Neural cell (in vitro differentiated cells): ENCODE results near the gene DCXR. TPM values are rescaled to one million over a fixed set of nuclear protein-coding genes. Genes with fewer than 3 reads are reported as not detected.

ENCODE experiments used
- H2AFZ ChIP-seq: fragments of 200-600, 300-800 bp; sonication (generic), shearing (Covaris generic); 2 replicates; pipeline ENCODE4 v1.6.0; 2014; ENCODE audit warnings: low read depth, mild to moderate bottlenecking, antibody characterized with exemption, low read length, moderate library complexity
- H3F3A ChIP-seq: fragments of 200-600 bp; shearing (Covaris generic); 2 replicates; pipeline ENCODE4 v1.6.1; 2016; ENCODE audit warnings: mild to moderate bottlenecking, moderate library complexity, mixed read lengths, antibody characterized with exemption, low read length; ENCODE audit not compliant: insufficient read depth, poor library complexity, severe bottlenecking
- H3K27ac ChIP-seq: fragments of 200-600, 300-800 bp; sonication (generic), shearing (Covaris generic); 2 replicates; pipeline ENCODE4 v1.5.1; 2014; ENCODE audit warnings: mild to moderate bottlenecking, low read length, moderate library complexity
- H3K27me3 ChIP-seq: fragments of 300-800, 200-600 bp; sonication (generic), shearing (Covaris generic); 2 replicates; pipeline ENCODE4 v1.6.0; 2014; ENCODE audit warnings: mild to moderate bottlenecking, low read depth, low read length, moderate library complexity; ENCODE audit not compliant: insufficient read depth
- H3K36me3 ChIP-seq: fragments of 300-800, 200-600 bp; sonication (generic), shearing (Covaris generic); 2 replicates; pipeline ENCODE4 v1.5.1; 2014; ENCODE audit warnings: mild to moderate bottlenecking, antibody characterized with exemption, low read length, moderate library complexity; ENCODE audit not compliant: insufficient read depth
- H3K4me2 ChIP-seq: fragments of 300-800, 200-600 bp; sonication (generic), shearing (Covaris generic); 2 replicates; pipeline ENCODE4 v1.6.0; 2014; ENCODE audit warnings: mild to moderate bottlenecking, low read length
- H3K4me3 ChIP-seq: fragments of 300-800, 200-600 bp; sonication (generic), shearing (Covaris generic); 2 replicates; pipeline ENCODE4 v1.5.1; 2014; ENCODE audit warnings: mild to moderate bottlenecking, low read length, moderate library complexity
- H3K79me2 ChIP-seq: fragments of 200-600 bp; shearing (Covaris generic); replicated peaks from 2 replicates; pipeline ENCODE4 v1.6.0; 2014; ENCODE audit warnings: mild to moderate bottlenecking, low read length, moderate library complexity; ENCODE audit not compliant: insufficient read depth
- H3K9ac ChIP-seq: fragments of 300-800, 200-600 bp; sonication (generic), shearing (Covaris generic); 2 replicates; pipeline ENCODE4 v1.6.1; 2016; ENCODE audit warnings: mild to moderate bottlenecking, low read length, mixed read lengths
- H3K9me2 ChIP-seq: fragments of 200-600 bp; shearing (Covaris generic); 2 replicates; pipeline ENCODE4 v1.6.1; 2016; ENCODE audit warnings: mild to moderate bottlenecking, low read length, mixed read lengths; ENCODE audit not compliant: insufficient read depth
- H3K9me3 ChIP-seq: fragments of 200-600, 300-800 bp; sonication (generic), shearing (Covaris generic); 2 replicates; pipeline ENCODE4 v1.6.1; 2016; ENCODE audit warnings: mild to moderate bottlenecking, mixed run types, low read length, moderate library complexity, mixed read lengths
- H4K20me1 ChIP-seq: fragments of 200-600 bp; shearing (Covaris generic); 2 replicates; pipeline ENCODE4 v1.6.1; 2016; ENCODE audit warnings: mild to moderate bottlenecking, mixed run types; ENCODE audit not compliant: insufficient read depth
- CTCF ChIP-seq: fragments of 450-650 bp; IDR thresholded peaks from 2 replicates; pipeline ENCODE4 v1.5.1; 2014; ENCODE audit warnings: antibody characterized with exemption, mild to moderate bottlenecking, moderate library complexity; ENCODE audit not compliant: poor library complexity, severe bottlenecking
- EP300 ChIP-seq: fragments of 450-650 bp; conservative IDR thresholded peaks from 2 replicates; pipeline ENCODE4 v1.6.1; 2014; ENCODE audit warnings: antibody characterized with exemption, mild to moderate bottlenecking, moderate library complexity; ENCODE audit not compliant: poor library complexity, severe bottlenecking
- EZH2 ChIP-seq: fragments of 200-600, 300-800 bp; shearing (Covaris generic), sonication (generic); IDR thresholded peaks from 2 replicates; pipeline ENCODE4 v1.6.1; 2014; ENCODE audit warnings: antibody characterized with exemption, low read length, borderline replicate concordance, mild to moderate bottlenecking; ENCODE audit not compliant: insufficient read depth, poor library complexity, severe bottlenecking
- MXI1 ChIP-seq: fragments of 450-650 bp; conservative IDR thresholded peaks from 2 replicates; pipeline ENCODE4 v1.6.1; 2014; ENCODE audit warnings: antibody characterized with exemption, mild to moderate bottlenecking; ENCODE audit not compliant: poor library complexity, severe bottlenecking
- POLR2AphosphoS5 ChIP-seq: IDR thresholded peaks from 2 replicates; pipeline ENCODE4 v1.6.1; 2012
- RAD21 ChIP-seq: fragments of 450-650 bp; conservative IDR thresholded peaks from 2 replicates; pipeline ENCODE4 v1.6.1; 2014; ENCODE audit warnings: antibody characterized with exemption, mild to moderate bottlenecking, moderate library complexity
- SMC3 ChIP-seq: fragments of 450-650 bp; conservative IDR thresholded peaks from 2 replicates; pipeline ENCODE4 v1.6.1; 2014; ENCODE audit warnings: antibody characterized with exemption, mild to moderate bottlenecking, moderate library complexity; ENCODE audit not compliant: poor library complexity
- TAF1 ChIP-seq: IDR thresholded peaks from 2 replicates; pipeline ENCODE4 v1.6.1; 2012; ENCODE audit warnings: low read depth
- polyA plus RNA-seq: library from polyadenylated mRNA; depleted of rRNA; stranded (reverse); fragments of >200 nt; gene quantifications from 2 replicates; pipeline ENCODE4 v1.2.3, GENCODE V29; 2014
- TF ChIP-seq, protein P1 (sequence below): IDR thresholded peaks from 2 replicates; pipeline ENCODE4 v1.6.1; 2012; ENCODE audit warnings: borderline replicate concordance

Gene DCXR
- polyA plus RNA-seq, 1 donor from 2014 or later = 129 TPM

- Histone ChIP-seq H3K36me3 (no peaks in the 10 kb centered on the region), H3K79me2 (no peaks in the 10 kb centered on the region), H3K4me3 (no peak overlapping the region), H3K4me2 (no peak overlapping the region), H2AFZ (no peak overlapping the region), H3K9me3 (no peaks in the 10 kb centered on the region), H3K27me3 (no peaks in the 10 kb centered on the region), H4K20me1 (no peaks in the 10 kb centered on the region), H3K9ac (no peak overlapping the region), H3K9me2 (no peaks in the 10 kb centered on the region), H3K27ac (no peak overlapping the region), H3F3A (no peaks in the 10 kb centered on the region)
- TF ChIP-seq, protein P1, sequence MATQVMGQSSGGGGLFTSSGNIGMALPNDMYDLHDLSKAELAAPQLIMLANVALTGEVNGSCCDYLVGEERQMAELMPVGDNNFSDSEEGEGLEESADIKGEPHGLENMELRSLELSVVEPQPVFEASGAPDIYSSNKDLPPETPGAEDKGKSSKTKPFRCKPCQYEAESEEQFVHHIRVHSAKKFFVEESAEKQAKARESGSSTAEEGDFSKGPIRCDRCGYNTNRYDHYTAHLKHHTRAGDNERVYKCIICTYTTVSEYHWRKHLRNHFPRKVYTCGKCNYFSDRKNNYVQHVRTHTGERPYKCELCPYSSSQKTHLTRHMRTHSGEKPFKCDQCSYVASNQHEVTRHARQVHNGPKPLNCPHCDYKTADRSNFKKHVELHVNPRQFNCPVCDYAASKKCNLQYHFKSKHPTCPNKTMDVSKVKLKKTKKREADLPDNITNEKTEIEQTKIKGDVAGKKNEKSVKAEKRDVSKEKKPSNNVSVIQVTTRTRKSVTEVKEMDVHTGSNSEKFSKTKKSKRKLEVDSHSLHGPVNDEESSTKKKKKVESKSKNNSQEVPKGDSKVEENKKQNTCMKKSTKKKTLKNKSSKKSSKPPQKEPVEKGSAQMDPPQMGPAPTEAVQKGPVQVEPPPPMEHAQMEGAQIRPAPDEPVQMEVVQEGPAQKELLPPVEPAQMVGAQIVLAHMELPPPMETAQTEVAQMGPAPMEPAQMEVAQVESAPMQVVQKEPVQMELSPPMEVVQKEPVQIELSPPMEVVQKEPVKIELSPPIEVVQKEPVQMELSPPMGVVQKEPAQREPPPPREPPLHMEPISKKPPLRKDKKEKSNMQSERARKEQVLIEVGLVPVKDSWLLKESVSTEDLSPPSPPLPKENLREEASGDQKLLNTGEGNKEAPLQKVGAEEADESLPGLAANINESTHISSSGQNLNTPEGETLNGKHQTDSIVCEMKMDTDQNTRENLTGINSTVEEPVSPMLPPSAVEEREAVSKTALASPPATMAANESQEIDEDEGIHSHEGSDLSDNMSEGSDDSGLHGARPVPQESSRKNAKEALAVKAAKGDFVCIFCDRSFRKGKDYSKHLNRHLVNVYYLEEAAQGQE = no peak
- no peak for TF ChIP-seq MXI1
- TF ChIP-seq SMC3 = no peak
- no peak for TF ChIP-seq CTCF
- TF ChIP-seq EP300 = no peak
- TF ChIP-seq POLR2AphosphoS5 = no peak
- no peak for TF ChIP-seq RAD21
- TF ChIP-seq TAF1 = no peak
These were observed 9.4 kb upstream of the DCXR start for GRCh38 chr17:82046903-82047302.

GRCh38 chr17:82045936-82046484, 8.5 kb upstream of the DCXR start:
- H3F3A ChIP-seq = no peaks in the 10 kb centered on the region
- H3K4me3 ChIP-seq = no peak overlapping the region
- no peak overlapping the region for H3K9ac ChIP-seq
- no peaks in the 10 kb centered on the region for H3K36me3 ChIP-seq
- no peak for TF ChIP-seq TAF1
- TF ChIP-seq, protein P1 = no peak
- no peak for TF ChIP-seq RAD21
- no peak for TF ChIP-seq EP300
- TF ChIP-seq POLR2AphosphoS5 = no peak
- TF ChIP-seq MXI1 = no peak
- no peak for TF ChIP-seq EZH2
- TF ChIP-seq SMC3 = no peak
- no peak for TF ChIP-seq CTCF
- H3K27me3 ChIP-seq = no peaks in the 10 kb centered on the region
- H3K79me2 ChIP-seq = no peaks in the 10 kb centered on the region
- no peaks in the 10 kb centered on the region for H3K9me3 ChIP-seq
- no peak overlapping the region for H3K27ac ChIP-seq
- no peak overlapping the region for H2AFZ ChIP-seq
- no peaks in the 10 kb centered on the region for H3K9me2 ChIP-seq
- no peaks in the 10 kb centered on the region for H4K20me1 ChIP-seq
- no peak overlapping the region for H3K4me2 ChIP-seq
